GM12878 (cell line): ENCODE measurements around the gene CPVL. TPM values are rescaled to one million over a fixed set of nuclear protein-coding genes. Genes with fewer than 3 reads are reported as not detected.

Source experiments
- ATAC-seq: fragments of 200-7000 bp; cut with Tn5 transposase; 3 replicates; pipeline ENCODE4 v1.9.1; 2020; ENCODE audit warnings: mild to moderate bottlenecking, moderate library complexity
- BruUV-seq: library from RNA; stranded (reverse); fragments of 400-500 nt; replicated peaks from 2 replicates; lab custom pipeline; 2021; lab: Mats Ljungman, UMichigan
- CTCF ChIA-PET: fragments of 300-600 bp; sonication (Branson Sonifier 250); formaldehyde crosslinking; extraction: SDS; loops from one replicate; lab custom pipeline; 2021; ENCODE audit warnings: inconsistent platforms; lab: Yijun Ruan, JAX
- POLR2A ChIA-PET: fragments of 350-600 bp; formaldehyde crosslinking; extraction: SDS; loops from one replicate; lab custom pipeline; 2021; ENCODE audit warnings: inconsistent platforms; lab: Charles Lee
- RAD21 ChIA-PET: fragments of 300-600 bp; sonication (Branson Sonifier 250); formaldehyde crosslinking; loops from one replicate; lab custom pipeline; 2023; ENCODE audit warnings: antibody characterized with exemption; ENCODE audit not compliant: unreplicated experiment; lab: Charles Lee
- SMC1A ChIA-PET: fragments of 300-600 bp; sonication (Branson Sonifier 250); formaldehyde crosslinking; loops from one replicate; lab custom pipeline; 2023; ENCODE audit not compliant: unreplicated experiment, uncharacterized antibody; lab: Charles Lee
- DNase-seq: peaks from one replicate; pipeline ENCODE4 v3.0.0-alpha.2; 2011; ENCODE audit warnings: low read depth, low spot score
- FAIRE-seq: peaks from 3 replicates; lab custom pipeline; 2011; peaks lifted over from hg19 to GRCh38; lab: Jason Lieb, UNC
- H2AFZ ChIP-seq: 2 replicates; pipeline ENCODE4 v1.6.0; 2011; ENCODE audit warnings: low read depth, low read length, control low read depth; ENCODE audit not compliant: control insufficient read depth
- H3K27ac ChIP-seq: 2 replicates; pipeline ENCODE4 v1.5.1; 2011; ENCODE audit warnings: control low read depth; ENCODE audit not compliant: control insufficient read depth, insufficient read depth
- H3K27me3 ChIP-seq, 2 experiments: replicated peaks in 1 of 2; 2 replicates each; pipeline versions ENCODE4 v1.6.0 to v1.6.1; 2011; ENCODE audit warnings: low read length in 1 of 2; ENCODE audit not compliant: control insufficient read depth in 2 of 2, insufficient read depth in 2 of 2
- H3K36me3 ChIP-seq, 2 experiments: 2 replicates each; pipeline ENCODE4 v1.5.1; 2011; ENCODE audit warnings: low read length in 1 of 2; ENCODE audit not compliant: control insufficient read depth in 2 of 2, insufficient read depth in 2 of 2
- H3K4me1 ChIP-seq: 2 replicates; pipeline ENCODE4 v1.6.1; 2011; ENCODE audit warnings: mild to moderate bottlenecking, low read length, moderate library complexity, mixed read lengths; ENCODE audit not compliant: control insufficient read depth, insufficient read depth
- H3K4me2 ChIP-seq: 2 replicates; pipeline ENCODE4 v1.6.0; 2011; ENCODE audit warnings: control low read depth; ENCODE audit not compliant: control insufficient read depth, insufficient read depth
- H3K4me3 ChIP-seq: fragments of 200-600 bp; sonication (generic); 2 replicates; pipeline ENCODE4 v1.5.1; 2016
- H3K79me2 ChIP-seq: 2 replicates; pipeline ENCODE4 v1.6.0; 2011; ENCODE audit warnings: low read length; ENCODE audit not compliant: control insufficient read depth, insufficient read depth
- H3K9ac ChIP-seq: 2 replicates; pipeline ENCODE4 v1.8.0; 2011; ENCODE audit warnings: low read length, control low read depth, mixed read lengths; ENCODE audit not compliant: control insufficient read depth, insufficient read depth
- H3K9me3 ChIP-seq: replicated peaks from 3 replicates; pipeline ENCODE4 v1.5.1; 2011; ENCODE audit warnings: mild to moderate bottlenecking, low read length; ENCODE audit not compliant: control insufficient read depth, insufficient read depth
- H4K20me1 ChIP-seq: 2 replicates; pipeline ENCODE4 v1.6.0; 2011; ENCODE audit not compliant: control insufficient read depth, insufficient read depth
- HCFC1 ChIP-seq: fragments of 150-350 bp; IDR thresholded peaks from 2 replicates; pipeline ENCODE4 v1.6.1; 2014; ENCODE audit warnings: low read length
- IKZF1 ChIP-seq: fragments of 450-650 bp; conservative IDR thresholded peaks from 2 replicates; pipeline ENCODE4 v1.6.1; 2017; ENCODE audit warnings: antibody characterized with exemption, mild to moderate bottlenecking
- MTA3 ChIP-seq: IDR thresholded peaks from 2 replicates; pipeline ENCODE4 v1.6.1; 2012; ENCODE audit warnings: low read length, inconsistent platforms, borderline replicate concordance
- PBX3 ChIP-seq: IDR thresholded peaks from 2 replicates; pipeline ENCODE4 v1.6.1; 2011; ENCODE audit warnings: mild to moderate bottlenecking, low read depth, low read length, moderate library complexity; ENCODE audit not compliant: insufficient replicate concordance
- SKIL ChIP-seq: fragments of 450-650 bp; IDR thresholded peaks from 2 replicates; pipeline ENCODE4 v1.6.1; 2017; ENCODE audit warnings: mild to moderate bottlenecking, low read depth, inconsistent platforms; ENCODE audit not compliant: poor library complexity, severe bottlenecking
- WGBS: methylation state at CpG from one replicate; pipeline ENCODE4 v1.1.6; 2016; ENCODE audit warnings: low lambda C conversion rate; ENCODE audit not compliant: insufficient replicate concordance, insufficient coverage; ENCODE audit errors: missing lambda C conversion rate; 5-methylcytosine and 5-hydroxymethylcytosine counted together
- in situ Hi-C: fragments of 300-500 bp; cut with MboI; formaldehyde crosslinking; loops from 9 replicates; pipeline ENCODE4 v1.14.3; 2018; ENCODE audit warnings: mixed read lengths
- intact Hi-C: fragments of 100-400 bp; cut with micrococcal nuclease; formaldehyde crosslinking; loops from one replicate; pipeline ENCODE4 v1.14.2; 2022; ENCODE audit not compliant: unreplicated experiment
- polyA plus RNA-seq, 11 experiments: library from polyadenylated mRNA; depleted of rRNA in 4 of 11; unstranded in 6 of 11; stranded (reverse) in 5 of 11; fragments of >200 nt; fragmentation: Nextera tagmentation in 4 of 11; fragmentation: Illumina TruSeq in 1 of 11; extraction: Ambion mirVana in 4 of 11; extraction: Trizol in 1 of 11; gene quantifications; 1 replicate in 1 of 11; 2 replicates in 10 of 11; pipeline versions ENCODE4 v1.2.1 to v1.2.3, GENCODE V29; 2011 to 2016; ENCODE audit warnings: inconsistent platforms in 2 of 11, missing spikeins in 2 of 11, low read depth in 1 of 11
- total RNA-seq, 4 experiments: library from RNA; depleted of rRNA in 3 of 4; stranded (reverse); fragments of >200 nt in 3 of 4; fragmentation: Illumina TruSeq in 1 of 4; extraction: Trizol in 1 of 4; gene quantifications; 2 replicates each; pipeline versions ENCODE4 v1.2.1 to v1.2.3, GENCODE V29; 2013 to 2021

CPVL gene
- total and polyA plus RNA-seq, 10 of the 15 experiments (the other 5 are each of a cell fraction or from before 2014, with no cell fraction given): 0.59 TPM; not detected in 9

GRCh38 chr7:29127527-29127926 is 18.8 kb downstream of the CPVL start:
- Histone ChIP-seq H3K4me2 (no peak overlapping the region), H3K4me3 (no peak overlapping the region), H3K9me3 (no peaks in the 10 kb centered on the region), H4K20me1 (no peaks in the 10 kb centered on the region), H3K36me3 (no peaks in the 10 kb centered on the region), H3K27me3 (no peaks in the 10 kb centered on the region; a peak in 1 of 4 replicates), H3K79me2 (no peaks in the 10 kb centered on the region), H3K4me1 (no peaks in the 10 kb centered on the region), H2AFZ (no peak overlapping the region), H3K27ac (no peak overlapping the region), H3K9ac (no peak overlapping the region)
- FAIRE-seq (no peak), DNase-seq (no peak), ATAC-seq (no peak)
- TF ChIP-seq HCFC1 (no peak), PBX3 (no peak), SKIL (no peak), MTA3 (no peak), IKZF1 (no peak)
- ChIA-PET SMC1A (interaction anchor here (0.6 kb wide), 1 partner anchor 14 kb away, joined by 3 read pairs; no protein-coding TSS in a partner anchor), CTCF (no interaction called here), POLR2A (interaction anchor here (0.6 kb wide), 1 partner anchor 123 kb away, joined by 3 read pairs; no protein-coding TSS in a partner anchor), RAD21 (no interaction called here)
- no TSS peak for BruUV-seq
- 10% methylated on average over 4 of the region's 4 CpGs for WGBS
- intact Hi-C loops: no loop called here
- in situ Hi-C loops: no loop called here
